WTC11 (cell line): ENCODE data around the gene ACTL8. TPM values are rescaled to one million over a fixed set of nuclear protein-coding genes. Genes with fewer than 3 reads are reported as not detected.

Experiments used
- ATAC-seq: fragments of 200-7000 bp; cut with Tn5 transposase; 2 replicates; pipeline ENCODE4 v1.10.0; 2021; ENCODE audit warnings: mild to moderate bottlenecking, moderate library complexity
- CTCF ChIA-PET: fragments of 300-600 bp; sonication (Branson Sonifier 250); formaldehyde crosslinking; loops from one replicate; lab custom pipeline; 2021; ENCODE audit warnings: antibody characterized with exemption; lab: Charles Lee
- POLR2A ChIA-PET: fragments of 350-600 bp; sonication (Branson Sonifier 250); formaldehyde crosslinking; loops from one replicate; lab custom pipeline; 2021; ENCODE audit warnings: antibody characterized with exemption; lab: Charles Lee
- DNase-seq: peaks from one replicate; pipeline ENCODE4 v3.0.0; 2021; ENCODE audit warnings: low spot score
- H3K27ac Mint-ChIP-seq: 2 replicates; pipeline ENCODE4 v1.8.0; 2021; ENCODE audit warnings: mixed read lengths
- H3K27me3 Mint-ChIP-seq: 2 replicates; pipeline ENCODE4 v1.8.0; 2021; ENCODE audit warnings: low read depth, mild to moderate bottlenecking, moderate library complexity, mixed read lengths
- H3K36me3 Mint-ChIP-seq: 2 replicates; pipeline ENCODE4 v1.8.0; 2021; ENCODE audit warnings: mixed read lengths
- H3K4me1 Mint-ChIP-seq: 2 replicates; pipeline ENCODE4 v1.8.0; 2022; ENCODE audit warnings: mixed read lengths
- H3K4me3 Mint-ChIP-seq: 2 replicates; pipeline ENCODE4 v1.8.0; 2021; ENCODE audit warnings: mild to moderate bottlenecking, moderate library complexity, mixed read lengths
- H3K9me3 Mint-ChIP-seq: 2 replicates; pipeline ENCODE4 v1.8.0; 2021; ENCODE audit warnings: mixed read lengths
- CDX4 ChIP-seq: fragments of 250-450 bp; sonication (Bioruptor Pico); IDR thresholded peaks from 2 replicates; pipeline ENCODE4 v1.9.0; 2021; ENCODE audit warnings: moderate library complexity, mild to moderate bottlenecking, inconsistent platforms, borderline replicate concordance
- CREB1 ChIP-seq: sonication (generic); formaldehyde crosslinking; IDR thresholded peaks from 2 replicates; pipeline ENCODE4 v1.8.0; 2023; ENCODE audit warnings: mild to moderate bottlenecking, missing genetic modification reagents
- E2F1 ChIP-seq: sonication (generic); formaldehyde crosslinking; IDR thresholded peaks from 2 replicates; pipeline ENCODE4 v1.8.0; 2022; ENCODE audit warnings: mild to moderate bottlenecking, missing genetic modification reagents
- ELF4 ChIP-seq: sonication (generic); formaldehyde crosslinking; IDR thresholded peaks from 2 replicates; pipeline ENCODE4 v1.8.1; 2022; ENCODE audit warnings: low read depth, mild to moderate bottlenecking, moderate library complexity, missing genetic modification reagents
- ERG ChIP-seq: fragments of 250-450 bp; sonication (Bioruptor Pico); IDR thresholded peaks from 2 replicates; pipeline ENCODE4 v1.8.0; 2021; ENCODE audit warnings: mild to moderate bottlenecking
- JAZF1 ChIP-seq: fragments of 250-450 bp; sonication (Bioruptor Pico); IDR thresholded peaks from 2 replicates; pipeline ENCODE4 v1.9.0; 2021; ENCODE audit warnings: moderate library complexity, mild to moderate bottlenecking, inconsistent platforms
- NR1H2 ChIP-seq: sonication (generic); formaldehyde crosslinking; IDR thresholded peaks from 2 replicates; pipeline ENCODE4 v1.9.0; 2021; ENCODE audit warnings: mild to moderate bottlenecking, moderate library complexity, missing genetic modification reagents
- NR3C1 ChIP-seq: sonication (generic); formaldehyde crosslinking; conservative IDR thresholded peaks from 2 replicates; pipeline ENCODE4 v1.8.1; 2023; ENCODE audit warnings: low read depth, mild to moderate bottlenecking, missing genetic modification reagents
- PRRX2 ChIP-seq: fragments of 250-450 bp; sonication (Bioruptor Pico); IDR thresholded peaks from 2 replicates; pipeline ENCODE4 v1.8.0; 2021; ENCODE audit warnings: mild to moderate bottlenecking
- RELA ChIP-seq: sonication (generic); formaldehyde crosslinking; IDR thresholded peaks from 2 replicates; pipeline ENCODE4 v1.8.1; 2022; ENCODE audit warnings: missing genetic modification reagents, mild to moderate bottlenecking, borderline replicate concordance
- TEAD1 ChIP-seq: sonication (generic); formaldehyde crosslinking; IDR thresholded peaks from 2 replicates; pipeline ENCODE4 v1.8.0; 2022; ENCODE audit warnings: mild to moderate bottlenecking, missing genetic modification reagents
- ZBTB21 ChIP-seq: sonication (generic); formaldehyde crosslinking; IDR thresholded peaks from 2 replicates; pipeline ENCODE4 v1.8.1; 2023; ENCODE audit warnings: mild to moderate bottlenecking, missing genetic modification reagents, borderline replicate concordance
- ZNF281 ChIP-seq: sonication (generic); formaldehyde crosslinking; IDR thresholded peaks from 2 replicates; pipeline ENCODE4 v1.8.0; 2023; ENCODE audit warnings: mild to moderate bottlenecking, missing genetic modification reagents
- ZNF423 ChIP-seq: fragments of 250-450 bp; sonication (Bioruptor Pico); IDR thresholded peaks from 2 replicates; pipeline ENCODE4 v2.1.2; 2022; ENCODE audit warnings: mild to moderate bottlenecking, moderate library complexity
- total RNA-seq: library from RNA; stranded (reverse); gene quantifications from 3 replicates; pipeline ENCODE4 v1.2.3, GENCODE V29; 2021
- TF ChIP-seq, protein P1 (sequence below): sonication (generic); formaldehyde crosslinking; IDR thresholded peaks from 2 replicates; pipeline ENCODE4 v1.8.0; 2023; ENCODE audit warnings: missing genetic modification reagents
- TF ChIP-seq, protein P2 (sequence below): sonication (generic); formaldehyde crosslinking; IDR thresholded peaks from 2 replicates; pipeline ENCODE4 v1.8.1; 2022; ENCODE audit warnings: low read depth, missing genetic modification reagents, borderline replicate concordance
- TF ChIP-seq, protein P3 (sequence below): sonication (generic); formaldehyde crosslinking; IDR thresholded peaks from 2 replicates; pipeline ENCODE4 v1.8.1; 2023; ENCODE audit warnings: mild to moderate bottlenecking, missing genetic modification reagents, moderate library complexity
- TF ChIP-seq, protein P4 (sequence below): sonication (generic); formaldehyde crosslinking; IDR thresholded peaks from 2 replicates; pipeline ENCODE4 v1.8.0; 2022; ENCODE audit warnings: mild to moderate bottlenecking, missing genetic modification reagents
- TF ChIP-seq, protein P5 (sequence below): sonication (generic); formaldehyde crosslinking; IDR thresholded peaks from 2 replicates; pipeline ENCODE4 v1.8.0; 2023; ENCODE audit warnings: missing genetic modification reagents, mild to moderate bottlenecking, borderline replicate concordance

Gene ACTL8
- total RNA-seq, 1 experiment from 2014 or later: 1.6 TPM

DNA sequence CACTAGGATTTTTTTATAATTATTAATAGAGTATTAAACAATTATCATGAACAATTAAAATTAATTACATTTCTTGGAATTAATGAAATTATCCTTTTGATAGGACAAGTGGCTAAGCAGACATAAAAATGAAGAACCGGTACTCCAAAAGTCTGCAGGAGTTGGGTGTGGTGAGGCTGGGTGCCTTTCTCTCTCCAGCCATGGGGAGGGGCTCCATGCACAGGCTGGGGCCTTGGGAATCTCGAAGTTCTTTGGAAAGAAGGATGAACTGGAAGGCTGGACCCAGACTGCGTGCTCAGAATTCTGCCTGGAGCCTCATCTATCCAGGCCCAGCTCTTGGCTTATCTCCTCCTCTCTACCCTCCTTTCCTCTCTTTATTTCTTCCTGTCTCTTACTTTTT is 94.1 kb downstream of the ACTL8 start (continued):
- TF ChIP-seq ZNF281 (CRISPR knock-in tag) (no peak), ZNF423 (CRISPR knock-in tag) (no peak), ERG (no peak), TEAD1 (CRISPR knock-in tag) (no peak), NR3C1 (CRISPR knock-in tag) (no peak)
- TF ChIP-seq, protein P1, sequence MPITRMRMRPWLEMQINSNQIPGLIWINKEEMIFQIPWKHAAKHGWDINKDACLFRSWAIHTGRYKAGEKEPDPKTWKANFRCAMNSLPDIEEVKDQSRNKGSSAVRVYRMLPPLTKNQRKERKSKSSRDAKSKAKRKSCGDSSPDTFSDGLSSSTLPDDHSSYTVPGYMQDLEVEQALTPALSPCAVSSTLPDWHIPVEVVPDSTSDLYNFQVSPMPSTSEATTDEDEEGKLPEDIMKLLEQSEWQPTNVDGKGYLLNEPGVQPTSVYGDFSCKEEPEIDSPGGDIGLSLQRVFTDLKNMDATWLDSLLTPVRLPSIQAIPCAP (CRISPR knock-in tag): no peak
- TF ChIP-seq, protein P2, sequence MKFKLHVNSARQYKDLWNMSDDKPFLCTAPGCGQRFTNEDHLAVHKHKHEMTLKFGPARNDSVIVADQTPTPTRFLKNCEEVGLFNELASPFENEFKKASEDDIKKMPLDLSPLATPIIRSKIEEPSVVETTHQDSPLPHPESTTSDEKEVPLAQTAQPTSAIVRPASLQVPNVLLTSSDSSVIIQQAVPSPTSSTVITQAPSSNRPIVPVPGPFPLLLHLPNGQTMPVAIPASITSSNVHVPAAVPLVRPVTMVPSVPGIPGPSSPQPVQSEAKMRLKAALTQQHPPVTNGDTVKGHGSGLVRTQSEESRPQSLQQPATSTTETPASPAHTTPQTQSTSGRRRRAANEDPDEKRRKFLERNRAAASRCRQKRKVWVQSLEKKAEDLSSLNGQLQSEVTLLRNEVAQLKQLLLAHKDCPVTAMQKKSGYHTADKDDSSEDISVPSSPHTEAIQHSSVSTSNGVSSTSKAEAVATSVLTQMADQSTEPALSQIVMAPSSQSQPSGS (CRISPR knock-in tag): no peak

GRCh38 chr1:17851056-17851455 is 95.9 kb downstream of the ACTL8 start:
- Mint-ChIP-seq H3K9me3 (no peaks in the 10 kb centered on the region), H3K36me3 (no peaks in the 10 kb centered on the region), H3K27me3 (peaks cover 7% of the 10 kb centered on the region; the same call in 1 of the 2 replicates), H3K4me1 (no peaks in the 10 kb centered on the region), H3K4me3 (no peak overlapping the region), H3K27ac (no peak overlapping the region)
- CTCF ChIA-PET: interaction anchor here (0.6 to 1.0 kb wide), 2 partner anchors 25 to 189 kb away, joined by 3 read pairs; no protein-coding TSS in a partner anchor
- POLR2A ChIA-PET: no interaction called here
- no peak for DNase-seq
- no peak for ATAC-seq
- TF ChIP-seq, protein P3, sequence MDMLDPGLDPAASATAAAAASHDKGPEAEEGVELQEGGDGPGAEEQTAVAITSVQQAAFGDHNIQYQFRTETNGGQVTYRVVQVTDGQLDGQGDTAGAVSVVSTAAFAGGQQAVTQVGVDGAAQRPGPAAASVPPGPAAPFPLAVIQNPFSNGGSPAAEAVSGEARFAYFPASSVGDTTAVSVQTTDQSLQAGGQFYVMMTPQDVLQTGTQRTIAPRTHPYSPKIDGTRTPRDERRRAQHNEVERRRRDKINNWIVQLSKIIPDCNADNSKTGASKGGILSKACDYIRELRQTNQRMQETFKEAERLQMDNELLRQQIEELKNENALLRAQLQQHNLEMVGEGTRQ (CRISPR knock-in tag): no peak
- TF ChIP-seq NR1H2 (no peak), ELF4 (CRISPR knock-in tag) (no peak), ZBTB21 (no peak), PRRX2 (CRISPR knock-in tag) (no peak), CDX4 (no peak), RELA (no peak), TEAD1 (CRISPR knock-in tag) (no peak), E2F1 (no peak), CREB1 (CRISPR knock-in tag) (no peak), JAZF1 (CRISPR knock-in tag) (no peak)
- TF ChIP-seq, protein P4, sequence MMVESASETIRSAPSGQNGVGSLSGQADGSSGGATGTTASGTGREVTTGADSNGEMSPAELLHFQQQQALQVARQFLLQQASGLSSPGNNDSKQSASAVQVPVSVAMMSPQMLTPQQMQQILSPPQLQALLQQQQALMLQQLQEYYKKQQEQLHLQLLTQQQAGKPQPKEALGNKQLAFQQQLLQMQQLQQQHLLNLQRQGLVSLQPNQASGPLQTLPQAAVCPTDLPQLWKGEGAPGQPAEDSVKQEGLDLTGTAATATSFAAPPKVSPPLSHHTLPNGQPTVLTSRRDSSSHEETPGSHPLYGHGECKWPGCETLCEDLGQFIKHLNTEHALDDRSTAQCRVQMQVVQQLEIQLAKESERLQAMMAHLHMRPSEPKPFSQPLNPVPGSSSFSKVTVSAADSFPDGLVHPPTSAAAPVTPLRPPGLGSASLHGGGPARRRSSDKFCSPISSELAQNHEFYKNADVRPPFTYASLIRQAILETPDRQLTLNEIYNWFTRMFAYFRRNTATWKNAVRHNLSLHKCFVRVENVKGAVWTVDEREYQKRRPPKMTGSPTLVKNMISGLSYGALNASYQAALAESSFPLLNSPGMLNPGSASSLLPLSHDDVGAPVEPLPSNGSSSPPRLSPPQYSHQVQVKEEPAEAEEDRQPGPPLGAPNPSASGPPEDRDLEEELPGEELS: no peak
- TF ChIP-seq, protein P5, sequence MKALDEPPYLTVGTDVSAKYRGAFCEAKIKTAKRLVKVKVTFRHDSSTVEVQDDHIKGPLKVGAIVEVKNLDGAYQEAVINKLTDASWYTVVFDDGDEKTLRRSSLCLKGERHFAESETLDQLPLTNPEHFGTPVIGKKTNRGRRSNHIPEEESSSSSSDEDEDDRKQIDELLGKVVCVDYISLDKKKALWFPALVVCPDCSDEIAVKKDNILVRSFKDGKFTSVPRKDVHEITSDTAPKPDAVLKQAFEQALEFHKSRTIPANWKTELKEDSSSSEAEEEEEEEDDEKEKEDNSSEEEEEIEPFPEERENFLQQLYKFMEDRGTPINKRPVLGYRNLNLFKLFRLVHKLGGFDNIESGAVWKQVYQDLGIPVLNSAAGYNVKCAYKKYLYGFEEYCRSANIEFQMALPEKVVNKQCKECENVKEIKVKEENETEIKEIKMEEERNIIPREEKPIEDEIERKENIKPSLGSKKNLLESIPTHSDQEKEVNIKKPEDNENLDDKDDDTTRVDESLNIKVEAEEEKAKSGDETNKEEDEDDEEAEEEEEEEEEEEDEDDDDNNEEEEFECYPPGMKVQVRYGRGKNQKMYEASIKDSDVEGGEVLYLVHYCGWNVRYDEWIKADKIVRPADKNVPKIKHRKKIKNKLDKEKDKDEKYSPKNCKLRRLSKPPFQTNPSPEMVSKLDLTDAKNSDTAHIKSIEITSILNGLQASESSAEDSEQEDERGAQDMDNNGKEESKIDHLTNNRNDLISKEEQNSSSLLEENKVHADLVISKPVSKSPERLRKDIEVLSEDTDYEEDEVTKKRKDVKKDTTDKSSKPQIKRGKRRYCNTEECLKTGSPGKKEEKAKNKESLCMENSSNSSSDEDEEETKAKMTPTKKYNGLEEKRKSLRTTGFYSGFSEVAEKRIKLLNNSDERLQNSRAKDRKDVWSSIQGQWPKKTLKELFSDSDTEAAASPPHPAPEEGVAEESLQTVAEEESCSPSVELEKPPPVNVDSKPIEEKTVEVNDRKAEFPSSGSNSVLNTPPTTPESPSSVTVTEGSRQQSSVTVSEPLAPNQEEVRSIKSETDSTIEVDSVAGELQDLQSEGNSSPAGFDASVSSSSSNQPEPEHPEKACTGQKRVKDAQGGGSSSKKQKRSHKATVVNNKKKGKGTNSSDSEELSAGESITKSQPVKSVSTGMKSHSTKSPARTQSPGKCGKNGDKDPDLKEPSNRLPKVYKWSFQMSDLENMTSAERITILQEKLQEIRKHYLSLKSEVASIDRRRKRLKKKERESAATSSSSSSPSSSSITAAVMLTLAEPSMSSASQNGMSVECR (CRISPR knock-in tag): no peak
